AG10803 (cell line): Measurements from ENCODE around the gene KLF6.

Experiments used
- DNase-seq: peaks from one replicate; pipeline ENCODE4 v3.0.0; 2010; ENCODE audit warnings: low read depth
- H3K4me3 ChIP-seq: 2 replicates; pipeline ENCODE4 v1.5.1; 2011; ENCODE audit warnings: mild to moderate bottlenecking, low read length, control low read depth
- TF ChIP-seq, protein P1 (sequence below): conservative IDR thresholded peaks from 2 replicates; pipeline ENCODE4 v1.5.1; 2011; ENCODE audit warnings: mild to moderate bottlenecking, low read length, control low read depth, inconsistent platforms

The KLF6 gene

DNA sequence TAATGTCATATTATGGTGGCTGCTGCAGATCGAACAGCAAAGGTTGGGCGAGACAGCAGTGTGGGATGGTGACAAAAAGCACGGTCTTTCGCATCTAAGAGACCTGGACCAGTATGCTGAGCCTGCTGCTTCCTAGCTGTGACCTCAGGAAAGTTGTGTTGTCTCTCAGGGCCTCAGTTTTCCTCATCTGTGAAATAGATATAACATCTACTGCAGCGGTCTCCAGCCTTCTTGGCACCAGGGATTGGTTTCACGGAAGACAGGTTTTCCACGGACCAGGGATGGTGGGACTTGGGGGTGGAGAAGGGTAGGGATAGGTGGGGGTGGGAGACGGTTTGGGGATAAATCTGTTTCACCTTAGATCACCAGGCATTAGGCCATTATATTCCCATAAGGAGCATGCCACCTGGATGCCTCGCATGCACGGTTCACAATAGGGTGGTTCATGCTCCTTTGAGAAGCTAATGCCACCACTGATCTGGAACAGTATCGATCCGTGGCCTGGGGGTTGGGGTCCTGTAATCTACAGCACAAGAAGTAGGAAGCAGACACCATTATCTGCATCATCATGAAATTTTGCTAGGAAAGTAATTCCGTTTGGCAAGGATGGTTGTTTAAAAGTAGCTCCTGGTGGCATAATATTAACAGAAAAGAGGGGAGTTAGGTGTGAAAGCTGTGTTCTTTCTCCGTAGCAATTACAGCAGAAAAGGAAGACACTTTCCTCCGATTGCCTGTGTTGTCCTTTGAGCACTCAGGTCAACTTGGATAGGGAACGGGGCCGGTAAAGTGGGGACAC, 10.8 kb downstream of the KLF6 start:
- no peak for DNase-seq

GRCh38 chr10:3773460-3774017, 11.5 kb downstream of the KLF6 start:
- no peak overlapping the region for H3K4me3 ChIP-seq
- TF ChIP-seq, protein P1, sequence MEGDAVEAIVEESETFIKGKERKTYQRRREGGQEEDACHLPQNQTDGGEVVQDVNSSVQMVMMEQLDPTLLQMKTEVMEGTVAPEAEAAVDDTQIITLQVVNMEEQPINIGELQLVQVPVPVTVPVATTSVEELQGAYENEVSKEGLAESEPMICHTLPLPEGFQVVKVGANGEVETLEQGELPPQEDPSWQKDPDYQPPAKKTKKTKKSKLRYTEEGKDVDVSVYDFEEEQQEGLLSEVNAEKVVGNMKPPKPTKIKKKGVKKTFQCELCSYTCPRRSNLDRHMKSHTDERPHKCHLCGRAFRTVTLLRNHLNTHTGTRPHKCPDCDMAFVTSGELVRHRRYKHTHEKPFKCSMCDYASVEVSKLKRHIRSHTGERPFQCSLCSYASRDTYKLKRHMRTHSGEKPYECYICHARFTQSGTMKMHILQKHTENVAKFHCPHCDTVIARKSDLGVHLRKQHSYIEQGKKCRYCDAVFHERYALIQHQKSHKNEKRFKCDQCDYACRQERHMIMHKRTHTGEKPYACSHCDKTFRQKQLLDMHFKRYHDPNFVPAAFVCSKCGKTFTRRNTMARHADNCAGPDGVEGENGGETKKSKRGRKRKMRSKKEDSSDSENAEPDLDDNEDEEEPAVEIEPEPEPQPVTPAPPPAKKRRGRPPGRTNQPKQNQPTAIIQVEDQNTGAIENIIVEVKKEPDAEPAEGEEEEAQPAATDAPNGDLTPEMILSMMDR: no peak; the same call in 1 of the 2 replicates
- peak; percentile 72 for DNase-seq

More for the DNA sequence above, 10.8 kb downstream of the KLF6 start:
- TF ChIP-seq, protein P1: no peak
- no peak overlapping the region for H3K4me3 ChIP-seq

- TF ChIP-seq, protein P1: no peak
- DNase-seq: no peak
- no peak overlapping the region for H3K4me3 ChIP-seq
These were observed 12.4 kb downstream of the KLF6 start for GRCh38 chr10:3772361-3773171.

- no peak for DNase-seq
- no peak overlapping the region for H3K4me3 ChIP-seq
- TF ChIP-seq, protein P1: no peak
These were observed 14.3 kb downstream of the KLF6 start for GRCh38 chr10:3770611-3771110.

DNA sequence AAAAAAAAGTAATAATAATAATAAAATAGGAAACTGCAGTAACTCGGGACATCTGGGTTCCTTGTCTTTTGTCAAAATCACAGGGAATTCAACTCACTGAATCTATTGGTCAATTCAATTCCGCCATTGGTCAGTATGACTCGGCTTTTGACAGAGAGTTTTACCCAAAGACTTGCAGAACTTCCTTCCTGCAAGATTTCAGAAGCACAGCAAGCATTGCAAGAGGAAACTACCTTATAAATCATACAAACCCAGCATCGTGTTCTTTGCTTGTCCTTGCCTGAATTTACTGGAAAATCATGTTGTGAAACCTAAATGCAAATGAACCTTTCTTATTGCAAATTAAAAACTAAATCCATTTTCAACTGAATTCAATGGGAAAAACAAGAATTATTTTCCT, 15.5 kb downstream of the KLF6 start:
- H3K4me3 ChIP-seq: no peak overlapping the region
- TF ChIP-seq, protein P1: no peak
- DNase-seq: no peak

DNA sequence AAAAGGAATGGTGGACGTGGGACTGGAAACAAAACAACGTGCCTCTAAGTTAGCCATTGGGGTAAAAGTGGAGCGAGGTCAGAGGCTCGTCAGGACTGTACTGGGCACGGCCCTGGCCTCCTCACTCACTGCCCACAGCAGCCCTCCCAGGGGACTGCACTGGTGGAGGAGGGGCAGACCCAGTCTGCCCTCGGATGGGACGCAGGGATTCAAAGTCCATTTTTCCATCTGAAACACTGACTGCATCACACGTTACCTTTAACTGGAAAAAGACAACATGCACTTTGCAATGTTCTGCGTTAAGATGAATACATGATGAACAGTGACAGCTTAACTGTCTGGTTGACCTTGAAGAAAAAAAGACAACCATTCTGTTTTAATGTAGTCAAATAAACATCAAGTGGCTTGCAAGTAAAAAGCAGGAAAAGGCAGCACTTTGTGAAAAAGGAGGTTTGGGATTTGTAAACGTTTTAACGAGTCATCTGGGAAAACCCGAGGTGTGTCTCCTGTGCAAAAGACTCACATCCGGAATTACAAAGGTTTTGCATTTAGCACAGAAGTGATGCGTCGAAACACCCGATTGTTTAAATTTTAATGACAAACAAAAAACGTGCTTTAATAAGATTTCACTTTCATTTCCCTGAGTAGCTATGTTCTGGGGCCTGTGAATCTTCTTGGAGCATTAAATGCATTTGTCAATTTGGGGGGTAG, 18.8 kb downstream of the KLF6 start:
- TF ChIP-seq, protein P1: no peak
- no peak for DNase-seq
- H3K4me3 ChIP-seq: no peak overlapping the region
